Measurements from ENCODE around the gene DAPK3.
"Not testable (repeated sequence)": the region's sequence is repeated elsewhere in the genome, so short reads cannot be mapped to it uniquely, and the experiment has no call there.

The DAPK3 gene

DNA sequence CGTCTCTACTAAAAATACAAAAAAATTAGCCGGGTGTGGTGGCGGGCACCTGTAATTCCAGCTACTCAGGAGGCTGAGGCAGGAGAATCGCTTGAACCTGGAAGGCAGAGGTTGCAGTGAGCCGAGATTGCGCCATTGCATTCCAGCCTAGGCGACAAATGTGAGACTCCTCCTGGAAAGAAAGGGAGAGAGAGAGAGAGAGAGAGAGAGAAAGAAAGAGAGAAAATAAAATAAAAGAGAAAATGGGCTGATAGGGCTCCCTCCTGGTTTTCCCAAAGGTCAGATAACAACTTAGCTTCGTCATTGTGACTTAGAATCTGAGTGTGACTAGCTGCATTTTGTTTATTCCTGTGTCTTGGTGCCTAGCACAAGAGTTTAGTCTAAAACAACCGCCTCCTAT is 34.5 kb upstream of the DAPK3 start:
- not testable (repeated sequence) for DNase-seq (ENCODE audit: low spot score)

- DNase-seq (ENCODE audit: low spot score): not testable (repeated sequence)
Observed at GRCh38 chr19:4000798-4001197, 29.9 kb upstream of the DAPK3 start.

- not testable (repeated sequence) for DNase-seq (ENCODE audit: low spot score)
Observed at GRCh38 chr19:3998667-3999412, 27.9 kb upstream of the DAPK3 start.

- DNase-seq (ENCODE audit: low spot score): no peak
Observed at GRCh38 chr19:3995607-3996006, 24.7 kb upstream of the DAPK3 start.

- DNase-seq (ENCODE audit: low spot score): no peak
Observed at GRCh38 chr19:3990815-3991117, 19.9 kb upstream of the DAPK3 start.

DNA sequence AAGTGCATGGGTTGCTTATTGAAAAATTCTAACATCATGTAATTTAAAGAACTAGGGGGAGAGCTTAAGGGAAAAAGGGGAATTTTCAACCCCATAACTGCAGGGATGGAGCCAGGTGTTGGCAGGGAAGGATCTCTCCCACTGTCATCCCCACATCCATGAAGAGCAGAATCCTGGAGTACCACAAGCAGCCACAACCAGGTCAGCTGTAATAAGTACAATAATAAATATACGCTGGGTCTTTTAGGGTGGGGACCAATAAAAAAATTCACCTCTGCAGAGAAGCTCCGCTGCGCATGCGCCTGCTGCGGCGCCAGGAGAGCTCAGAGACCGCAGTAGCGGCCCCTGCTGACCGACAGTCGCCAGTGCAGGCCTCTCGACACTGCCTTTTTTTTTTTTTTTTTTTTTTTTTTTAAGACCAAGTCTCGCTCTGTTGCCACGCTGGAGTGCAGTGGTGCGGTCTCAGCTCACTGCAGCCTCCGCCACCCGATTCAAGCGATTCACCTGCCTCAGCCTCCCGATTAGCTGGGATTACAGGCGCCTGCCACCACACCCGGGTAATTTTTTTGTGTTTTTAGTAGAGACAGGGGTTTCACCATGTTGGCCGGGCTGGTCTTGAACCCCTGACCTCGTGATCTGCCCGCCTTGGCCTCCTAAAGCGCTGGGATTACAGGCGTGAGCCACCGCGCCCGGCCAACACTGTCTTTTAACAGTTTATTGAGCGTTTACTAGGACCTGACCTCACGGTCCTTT is 16.9 kb upstream of the DAPK3 start:
- peak; percentile 90 for DNase-seq (ENCODE audit: low spot score)

GRCh38 chr19:3986260-3987041 is 15.6 kb upstream of the DAPK3 start:
- DNase-seq (ENCODE audit: low spot score): peak; percentile 69

DNA sequence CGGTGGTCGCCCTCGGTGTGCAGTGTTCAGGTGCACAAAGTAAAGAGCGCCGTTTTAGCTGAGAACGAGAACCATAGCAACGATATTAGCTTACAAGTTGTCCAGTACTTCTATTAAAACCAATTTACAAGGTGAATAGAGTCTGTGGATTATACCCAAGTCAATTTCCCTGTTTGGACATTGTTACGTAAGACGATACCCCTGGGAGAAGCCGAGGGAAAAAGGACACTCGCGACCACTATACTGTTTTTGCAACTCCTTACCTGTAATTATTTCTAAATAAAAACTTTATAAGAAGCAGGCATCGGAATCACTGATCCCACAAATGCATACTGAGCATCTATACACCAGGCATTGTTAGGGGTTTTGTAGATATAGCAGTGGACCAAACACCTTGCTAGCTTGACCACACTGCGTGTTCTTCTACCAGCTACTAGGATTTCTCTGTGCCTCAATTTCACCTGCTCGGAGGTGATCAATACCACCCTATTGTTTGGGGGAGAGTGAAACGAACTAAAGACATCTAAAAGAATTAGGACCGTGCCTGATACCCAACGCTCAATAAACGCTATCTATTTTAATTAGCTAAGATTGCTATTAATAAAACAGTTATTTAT is 14.9 kb upstream of the DAPK3 start:
- DNase-seq (ENCODE audit: low spot score): no peak

GRCh38 chr19:3984908-3985642 is 14.2 kb upstream of the DAPK3 start, which contains the start of gene EEF2:
TSS of gene EEF2 (minus strand) at chr19:3985463. CDS start at chr19:3985380, 83 bp downstream.
- DNase-seq (ENCODE audit: low spot score): peak; percentile 98

DNA sequence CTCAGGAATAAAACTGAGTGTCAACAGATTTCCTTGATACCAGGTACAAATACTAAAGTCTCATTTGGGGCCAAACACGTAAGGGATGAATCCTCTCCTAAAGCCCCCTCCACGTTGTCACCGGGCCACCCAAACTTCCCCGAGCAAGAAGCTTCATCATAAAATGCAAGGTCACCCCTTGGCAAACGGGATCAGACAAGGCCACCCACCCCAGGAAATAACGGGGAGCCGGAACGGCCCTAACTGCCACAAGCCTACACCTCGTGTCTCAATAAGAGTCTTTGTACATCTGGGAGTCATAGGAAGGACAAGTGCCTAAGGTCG is 13.6 kb upstream of the DAPK3 start:
- no peak for DNase-seq (ENCODE audit: low spot score)

- peak; percentile 54 for DNase-seq (ENCODE audit: low spot score)
Observed at GRCh38 chr19:3983936-3984583, 13.2 kb upstream of the DAPK3 start.

DNA sequence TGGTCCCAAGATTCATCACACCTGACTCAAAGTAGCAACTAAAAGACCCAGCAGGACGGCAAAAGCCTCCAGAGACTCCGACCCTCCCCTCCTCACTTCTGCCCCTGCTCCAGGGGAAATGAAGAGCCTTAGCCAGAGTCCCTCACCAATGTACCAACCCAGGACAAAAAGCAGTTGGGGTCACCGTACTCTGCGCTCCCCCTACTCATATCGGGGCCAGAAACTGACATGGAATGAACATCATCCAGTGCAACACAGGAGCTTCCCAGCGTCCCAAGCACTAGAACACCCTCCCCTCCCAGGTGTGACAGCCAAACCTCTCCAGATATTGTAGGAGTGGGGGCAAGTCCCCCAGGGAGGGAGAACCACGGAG is 12.6 kb upstream of the DAPK3 start:
- no peak for DNase-seq (ENCODE audit: low spot score)

DNA sequence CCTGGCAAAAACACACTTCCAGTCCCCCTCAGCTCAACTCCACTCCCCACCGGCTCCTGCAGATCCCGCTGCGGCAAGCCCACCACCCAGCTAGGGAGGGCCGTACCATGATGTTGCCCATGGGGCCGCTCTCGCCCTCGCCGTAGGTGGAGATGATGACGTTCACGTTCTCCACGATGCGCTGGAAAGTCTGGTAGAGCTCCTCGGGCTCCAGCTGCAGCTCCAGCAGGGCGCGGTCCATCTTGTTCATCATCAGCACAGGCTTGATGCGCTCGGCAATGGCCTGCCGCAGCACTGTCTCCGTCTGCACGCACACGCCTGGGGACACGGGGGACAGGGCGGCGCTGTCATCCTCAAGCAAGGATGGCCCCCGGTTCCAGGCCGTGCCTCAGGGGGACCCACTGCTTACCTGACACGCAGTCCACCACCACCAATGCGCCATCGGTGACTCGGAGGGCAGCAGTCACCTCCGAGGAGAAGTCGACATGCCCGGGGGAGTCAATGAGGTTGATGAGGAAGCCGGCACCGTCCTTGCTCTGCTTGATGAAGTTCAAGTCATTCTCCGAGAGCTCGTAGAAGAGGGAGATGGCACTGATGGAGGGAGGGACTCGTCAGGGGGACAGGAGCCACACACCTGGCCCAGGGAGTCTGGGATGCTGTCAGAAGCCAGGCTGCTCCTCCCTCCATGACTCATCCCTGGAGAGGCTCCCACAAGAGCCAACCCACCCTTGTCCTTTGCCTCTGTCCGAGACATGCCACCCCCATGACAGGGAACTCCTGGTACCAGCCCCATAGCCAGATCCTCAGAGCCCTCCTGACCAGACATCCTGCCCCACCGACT is 12.0 kb upstream of the DAPK3 start:
- DNase-seq (ENCODE audit: low spot score): peak; percentile 74

DNA sequence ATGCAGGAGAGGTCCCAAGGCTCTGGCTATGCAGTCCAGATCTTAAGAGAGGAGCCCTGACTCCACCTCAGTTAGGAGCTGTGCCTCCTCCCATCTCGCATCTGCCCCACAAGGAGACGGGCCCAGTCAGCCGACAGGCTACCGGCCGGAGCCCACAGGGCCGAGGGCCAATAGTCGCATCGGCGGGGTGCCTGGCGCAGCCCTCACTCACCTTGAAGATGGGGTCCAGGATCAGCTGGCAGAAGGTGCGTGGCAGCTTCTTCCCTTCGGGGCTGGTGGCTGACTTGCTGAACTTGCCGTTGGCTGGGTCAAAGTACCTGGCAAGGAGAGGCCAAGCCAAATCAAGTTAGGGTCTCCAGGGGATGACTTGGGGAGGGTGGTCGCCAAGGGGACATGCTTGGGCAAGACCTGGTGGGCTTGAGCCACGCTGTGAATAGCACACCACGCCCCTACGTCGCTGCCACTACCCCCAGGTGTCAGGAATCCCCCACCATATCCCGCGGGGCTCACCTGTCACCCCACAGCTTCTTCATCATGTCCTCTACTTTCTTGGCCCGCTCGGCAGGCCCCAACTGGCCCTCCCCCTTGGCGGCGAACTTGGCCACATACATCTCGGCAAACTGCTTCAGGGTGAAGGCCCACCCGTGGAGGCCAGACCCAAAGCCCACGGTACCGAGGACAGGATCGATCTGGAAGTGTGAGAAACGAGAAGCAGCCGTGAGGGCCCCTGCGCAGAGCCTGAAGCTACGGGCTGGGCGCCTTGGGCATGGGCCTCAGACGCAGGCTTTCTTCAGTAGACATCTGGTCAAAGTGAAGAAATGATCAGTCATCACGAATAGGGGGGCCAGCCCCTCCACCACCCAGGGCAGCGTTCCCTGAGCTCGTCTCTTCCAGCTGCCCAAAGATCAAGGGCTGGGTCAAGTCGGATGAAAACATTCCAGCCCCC is 11.1 kb upstream of the DAPK3 start:
- DNase-seq (ENCODE audit: low spot score): no peak

- no peak for DNase-seq (ENCODE audit: low spot score)
Observed at GRCh38 chr19:3981373-3981735, 10.5 kb upstream of the DAPK3 start.

DNA sequence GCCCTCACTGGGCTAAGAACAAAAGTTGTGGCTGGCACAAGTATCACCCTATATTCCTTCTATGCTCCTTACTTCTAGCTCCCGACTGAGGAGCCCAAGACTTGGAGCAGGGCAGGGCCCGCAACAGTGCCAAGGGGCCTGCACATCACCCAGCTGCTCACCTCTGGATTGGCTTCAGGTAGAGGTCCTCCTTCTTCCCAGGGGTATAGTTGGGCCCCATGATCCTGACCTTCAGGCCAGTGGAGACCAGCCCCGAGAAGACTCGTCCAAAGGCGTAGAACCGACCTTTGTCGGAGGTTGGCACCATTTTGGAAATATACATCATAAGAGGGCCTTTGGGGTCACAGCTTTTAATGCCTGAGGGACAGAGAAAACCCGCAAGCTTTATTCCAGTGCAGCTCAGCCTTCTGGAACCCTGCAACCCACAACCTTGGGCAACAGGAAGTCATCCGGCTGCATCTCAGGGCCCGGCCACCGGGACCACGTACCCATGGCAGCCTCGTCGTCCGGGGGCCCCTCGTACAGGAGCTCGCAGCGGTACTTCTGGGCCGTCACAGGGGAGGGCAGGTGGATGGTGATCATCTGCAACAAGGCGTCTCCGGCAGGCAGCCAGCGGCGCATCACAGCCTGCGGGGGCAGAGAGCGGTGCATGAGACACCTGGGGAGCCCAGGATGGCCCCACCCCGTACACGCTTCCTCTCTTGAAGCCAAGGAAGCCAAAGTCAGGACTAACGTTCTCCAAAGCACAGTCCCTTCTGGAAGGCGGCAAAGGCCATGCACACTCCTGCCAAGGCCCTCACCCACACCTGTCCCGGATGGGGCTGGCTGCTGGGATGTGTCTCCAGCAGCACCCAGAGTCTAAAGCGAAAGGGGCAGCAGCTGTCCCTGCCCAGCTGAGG is 9.7 kb upstream of the DAPK3 start:
- DNase-seq (ENCODE audit: low spot score): no peak

DNA sequence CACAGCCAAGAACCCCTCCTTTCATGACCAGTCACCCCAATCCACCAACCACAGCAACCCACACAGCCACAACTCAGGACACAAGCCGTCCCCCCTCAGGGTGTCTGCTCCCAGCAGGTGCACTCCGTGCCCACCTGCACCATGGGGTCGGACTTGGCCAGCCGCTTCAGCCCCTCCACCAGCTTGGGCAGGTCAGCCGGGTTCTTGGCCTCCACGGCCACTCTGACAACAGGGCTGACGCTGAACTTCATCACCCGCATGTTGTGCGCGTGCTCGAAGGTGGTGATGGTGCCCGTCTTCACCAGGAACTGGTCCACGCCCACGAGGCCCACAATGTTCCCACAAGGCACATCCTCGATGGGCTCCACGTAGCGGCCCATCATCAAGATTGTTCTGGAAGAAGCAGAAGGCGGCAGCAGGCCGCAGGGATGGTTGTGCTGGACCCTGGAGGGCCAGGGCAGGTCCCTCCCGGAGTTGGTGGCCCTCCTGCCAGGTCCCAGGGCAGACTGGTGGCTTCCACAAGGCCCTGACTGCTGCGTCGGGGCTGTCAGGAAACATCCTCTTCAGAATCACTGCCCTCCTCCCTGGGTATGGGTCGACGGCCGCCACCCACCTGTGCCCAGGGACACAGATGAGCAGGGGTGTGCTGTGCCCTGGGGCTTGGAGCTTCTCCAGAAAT is 8.9 kb upstream of the DAPK3 start:
- no peak for DNase-seq (ENCODE audit: low spot score)

DNA sequence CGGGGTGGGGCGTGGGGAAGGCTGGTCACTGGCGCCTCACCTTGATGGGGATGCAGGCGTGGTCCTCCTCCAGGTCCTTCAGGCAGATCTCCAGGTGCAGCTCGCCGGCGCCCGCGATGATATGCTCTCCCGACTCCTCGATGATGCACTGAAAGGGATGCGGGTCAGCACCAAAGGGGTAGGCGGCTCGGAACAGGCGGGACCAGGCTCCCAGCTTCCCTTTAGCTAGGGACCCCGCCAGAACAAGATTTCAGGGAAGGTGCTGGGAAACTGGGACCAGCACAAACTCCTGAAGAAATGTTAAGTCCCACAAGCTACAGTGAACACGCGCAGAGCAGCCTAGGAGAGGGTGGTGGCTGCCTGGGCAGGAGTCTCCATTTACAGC is 8.4 kb upstream of the DAPK3 start:
- no peak for DNase-seq (ENCODE audit: low spot score)

Data from AG08396 (cell line).